Measurements from ENCODE around the gene ISG20L2.
A peak's percentile ranks its signal among the peaks of the same experiment; 100 is the strongest.

ISG20L2 gene

DNA sequence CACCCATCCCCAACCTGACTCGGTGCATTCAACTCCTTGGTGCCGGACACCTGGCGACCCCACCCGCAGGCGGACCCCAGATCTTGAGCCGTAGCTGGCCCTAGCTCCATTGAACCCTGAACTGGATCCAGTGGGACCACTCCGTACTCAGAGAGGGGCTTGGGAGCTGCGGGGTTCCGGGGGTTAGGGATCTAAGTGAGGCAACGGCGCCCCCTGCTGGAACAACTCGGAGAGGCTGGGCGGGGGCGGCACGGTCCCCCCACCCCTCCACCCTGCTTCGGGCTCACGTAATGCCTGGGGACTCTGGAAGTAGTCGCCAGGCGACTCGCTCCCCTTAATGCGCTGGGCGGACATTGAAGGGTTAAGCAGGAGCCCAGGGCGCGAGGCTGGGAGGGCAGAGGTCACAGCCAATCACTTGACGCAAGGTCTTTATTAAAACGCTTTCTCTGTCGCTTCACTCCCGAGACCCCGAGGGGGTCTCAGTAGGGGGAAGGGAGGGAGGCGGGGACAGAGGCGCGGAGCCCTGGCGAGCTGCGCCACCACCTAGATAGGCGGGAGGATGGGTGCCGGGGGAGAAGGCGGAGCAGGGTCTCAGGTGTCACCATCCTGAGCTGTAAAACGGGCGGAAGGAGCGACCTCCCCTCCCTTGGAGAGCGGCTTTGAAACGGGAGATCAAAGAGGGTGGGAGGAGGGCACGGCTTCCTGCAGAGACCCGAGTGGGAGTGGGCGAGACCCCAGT is 22.5 kb downstream of the ISG20L2 start:
- no peak for DNase-seq

DNA sequence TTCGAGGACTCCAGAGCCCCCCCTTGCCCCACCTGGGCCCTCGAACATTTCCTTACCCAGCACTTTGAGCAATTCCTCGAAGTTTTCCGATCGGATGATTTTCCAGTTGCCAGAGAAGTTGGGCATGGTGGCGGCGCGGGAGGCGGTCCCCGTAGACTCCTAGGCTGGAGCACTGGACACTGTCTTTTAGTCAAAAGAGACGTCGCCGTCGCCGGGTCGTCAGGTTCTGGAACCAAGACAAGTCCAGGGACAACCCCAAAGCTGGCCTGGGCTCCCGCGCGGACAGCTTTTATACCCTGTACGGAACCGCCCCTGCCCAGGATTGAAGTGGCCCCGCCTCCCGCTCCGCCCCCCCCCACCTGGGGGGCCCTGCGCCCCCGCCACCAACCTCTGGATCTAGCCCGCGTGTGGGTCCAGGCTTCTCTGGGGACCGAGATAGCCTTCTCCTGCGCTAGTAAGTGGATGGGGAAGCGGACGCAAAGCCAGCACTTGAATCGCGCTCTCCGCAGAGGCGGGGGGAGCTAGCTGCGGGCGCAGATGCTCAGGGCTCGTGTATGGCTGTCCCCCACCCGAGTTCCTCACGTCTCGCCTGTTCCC is 23.1 kb downstream of the ISG20L2 start, which contains the start of gene CRABP2:
CRABP2 (minus strand) TSS at position 263 of the 597 bp plus-strand sequence; CDS start at position 126, 137 bp downstream.
- DNase-seq: no peak

DNA sequence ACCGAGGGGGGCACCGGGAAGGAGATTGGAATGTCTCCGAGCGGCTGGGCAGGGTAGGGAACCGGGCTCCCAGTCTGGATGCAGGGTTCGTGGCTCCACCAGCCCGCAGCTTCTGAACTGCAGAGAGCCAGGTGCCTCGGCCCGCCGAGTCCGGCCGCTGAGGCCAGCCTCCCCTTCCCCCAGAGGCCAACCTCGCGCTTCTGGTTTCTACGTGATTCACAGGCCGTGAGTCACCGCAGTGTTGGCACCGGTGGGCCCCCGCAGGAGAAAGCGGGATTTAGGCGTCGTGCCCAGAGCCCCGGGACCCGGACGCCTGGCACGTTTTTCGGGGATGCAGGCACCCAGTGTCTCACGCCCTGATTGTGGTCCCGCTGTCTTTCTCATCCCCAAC is 23.6 kb downstream of the ISG20L2 start:
- peak; percentile 40 for DNase-seq

DNA sequence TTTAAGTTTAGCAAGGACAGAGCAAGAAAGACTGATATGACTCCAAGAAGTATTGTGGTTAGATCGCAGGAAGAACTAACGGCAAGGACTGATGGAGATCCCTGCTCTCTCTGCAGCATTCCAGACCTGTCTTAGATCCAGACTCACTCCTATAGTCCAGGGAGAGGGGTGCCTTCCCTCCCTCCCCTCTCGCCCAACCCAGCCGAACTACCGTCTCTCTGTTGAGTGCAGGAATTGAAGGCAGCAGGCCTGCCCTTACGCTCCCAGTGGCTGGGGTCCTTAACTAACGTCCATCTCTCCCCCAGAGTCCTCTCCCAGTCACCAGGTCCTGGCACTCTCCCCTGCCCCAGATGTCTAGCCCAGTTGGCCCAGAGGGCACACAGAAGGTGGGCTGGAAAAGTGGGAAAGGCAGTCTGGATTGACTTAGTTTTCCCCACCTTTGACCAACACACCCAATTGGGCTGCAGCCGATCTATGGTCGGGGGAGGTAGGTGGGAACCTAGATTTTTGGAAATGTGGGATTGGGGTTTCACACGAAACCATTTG is 24.3 kb downstream of the ISG20L2 start:
- no peak for DNase-seq

DNA sequence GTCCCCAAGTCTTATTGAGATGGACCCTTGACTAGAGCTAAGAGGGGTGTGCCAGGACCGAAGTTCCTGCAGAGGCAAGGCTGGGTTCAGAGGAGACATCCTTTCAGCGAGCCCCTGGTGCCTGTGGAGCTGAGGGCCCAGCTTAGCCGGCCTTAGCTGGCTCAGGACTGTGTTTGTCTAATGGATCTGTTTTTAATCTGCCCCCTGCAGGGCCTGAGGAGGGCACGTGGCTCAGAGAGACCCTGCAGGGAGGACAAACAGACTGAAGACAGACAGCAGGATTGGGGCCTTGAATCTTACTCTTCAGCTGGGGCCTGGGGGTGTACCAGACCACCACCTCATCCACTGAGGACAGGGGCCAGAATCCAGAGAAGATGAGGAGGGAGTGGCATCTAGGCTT is 24.8 kb downstream of the ISG20L2 start:
- no peak for DNase-seq

DNA sequence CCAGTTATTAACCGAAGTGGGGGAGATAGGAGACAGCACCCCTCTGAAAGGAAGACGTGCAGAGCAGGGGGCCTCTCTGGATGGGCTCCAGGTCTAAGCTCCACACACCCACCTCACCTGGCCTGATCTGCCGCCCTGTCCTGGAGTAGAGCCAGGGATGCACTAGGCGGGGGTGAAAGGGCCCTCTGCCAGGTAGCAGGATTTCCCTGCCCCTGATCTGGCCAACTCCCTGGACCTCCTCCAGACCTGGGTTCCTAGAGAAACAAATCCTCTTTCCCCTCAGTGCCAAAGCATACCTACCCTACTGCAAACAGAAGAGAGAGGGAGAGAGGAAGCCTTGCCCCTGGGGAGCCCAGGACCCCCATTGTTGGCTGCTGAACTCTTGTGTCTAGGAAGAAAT is 25.2 kb downstream of the ISG20L2 start:
- no peak for DNase-seq

DNA sequence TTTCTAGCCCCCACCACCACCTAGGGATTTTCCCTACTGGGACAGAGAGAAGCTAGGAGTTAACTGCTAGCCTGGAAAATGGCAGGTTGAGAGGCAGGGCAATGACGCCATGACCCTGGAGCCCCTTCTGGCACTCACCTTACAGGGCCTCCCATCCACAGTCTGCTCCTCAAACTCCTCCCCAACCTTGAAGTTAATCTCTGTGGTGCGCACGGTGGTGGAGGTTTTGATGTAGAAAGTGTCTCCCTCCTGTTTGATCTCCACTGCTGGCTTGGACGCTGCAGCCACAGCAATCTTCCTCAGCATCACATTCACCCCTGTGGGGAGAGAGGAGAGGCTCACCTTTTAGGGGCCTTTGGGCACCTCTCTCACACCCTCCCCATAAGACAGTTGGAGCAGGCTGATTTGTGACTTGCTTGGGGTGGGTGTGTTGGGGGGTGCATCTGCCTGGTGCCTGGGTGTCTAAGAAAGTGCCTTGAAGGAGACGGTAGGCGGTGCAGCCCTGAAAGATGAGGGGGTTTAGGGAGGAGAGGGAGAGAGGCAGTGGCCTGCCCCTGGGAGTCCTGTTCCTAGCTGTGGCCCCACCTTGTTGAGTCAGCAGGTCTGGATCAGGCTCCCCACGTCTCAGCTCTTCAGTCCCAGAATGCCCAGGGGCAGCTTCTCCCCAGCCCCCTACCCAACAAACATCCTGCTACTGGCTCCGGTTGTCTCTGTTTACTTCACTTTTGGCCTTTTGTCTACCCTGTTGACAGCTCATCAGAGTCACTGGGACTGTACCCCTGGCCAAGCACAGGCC is 27.6 kb downstream of the ISG20L2 start:
- no peak for DNase-seq

DNA sequence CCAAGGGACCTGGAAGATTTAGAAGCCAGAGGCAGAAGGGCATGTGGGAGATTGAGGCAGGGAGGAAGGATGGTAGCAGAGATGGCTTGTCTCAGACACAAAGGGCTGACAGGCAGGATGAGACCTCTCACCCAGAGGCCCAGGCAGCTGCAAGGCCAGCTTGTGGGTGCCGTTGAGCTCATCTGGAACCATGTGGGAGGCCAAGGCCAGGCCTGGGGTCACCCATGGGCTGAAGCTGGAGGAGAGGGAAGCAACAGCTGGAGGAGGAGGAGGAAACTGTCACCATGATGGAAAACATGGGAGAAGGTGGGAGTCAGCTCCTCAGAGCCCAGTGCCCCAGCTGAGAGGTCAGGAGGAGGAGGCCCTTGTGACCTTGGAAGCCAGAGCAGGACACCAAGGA is 29.6 kb downstream of the ISG20L2 start:
- no peak for DNase-seq

DNA sequence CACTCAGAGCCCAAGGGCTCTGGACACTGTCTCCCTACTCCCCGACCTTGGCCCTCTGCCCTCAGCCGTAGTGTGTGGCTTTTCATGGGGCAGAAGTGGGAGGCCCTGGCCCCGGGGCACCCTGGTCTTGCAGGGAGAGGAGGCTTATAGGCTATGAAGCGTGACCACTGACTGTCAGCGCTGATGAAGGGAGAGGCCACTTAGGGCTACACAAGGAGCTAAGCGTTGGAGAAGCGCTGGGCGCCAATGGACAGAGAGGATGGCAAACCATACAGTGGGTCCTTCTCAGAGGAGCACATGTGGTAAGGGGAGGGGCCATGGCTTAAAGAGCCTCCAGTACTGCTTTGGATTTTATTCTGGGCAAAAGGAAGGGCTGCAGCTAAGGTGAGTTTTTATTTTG is 31.1 kb downstream of the ISG20L2 start:
- DNase-seq: no peak

DNA sequence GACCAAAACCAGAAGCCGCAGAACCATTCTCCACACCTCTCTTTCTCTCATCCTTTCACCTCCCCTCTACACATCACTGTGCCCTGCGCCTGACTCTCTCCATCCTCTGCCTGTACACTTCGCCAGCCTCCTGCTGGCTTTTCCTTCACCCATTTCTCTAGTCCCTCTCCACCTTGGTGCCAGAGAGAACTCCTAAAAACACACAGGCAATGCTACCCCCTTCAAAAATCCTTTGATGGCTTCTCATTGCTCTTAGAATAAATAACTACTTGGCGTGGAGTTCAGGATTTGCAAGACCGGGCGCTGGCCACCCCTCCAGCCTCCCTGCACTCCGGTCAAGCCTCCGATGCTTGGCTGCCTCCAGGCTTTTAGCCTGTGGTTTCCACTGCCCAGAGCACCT is 31.8 kb downstream of the ISG20L2 start:
- DNase-seq: no peak

DNA sequence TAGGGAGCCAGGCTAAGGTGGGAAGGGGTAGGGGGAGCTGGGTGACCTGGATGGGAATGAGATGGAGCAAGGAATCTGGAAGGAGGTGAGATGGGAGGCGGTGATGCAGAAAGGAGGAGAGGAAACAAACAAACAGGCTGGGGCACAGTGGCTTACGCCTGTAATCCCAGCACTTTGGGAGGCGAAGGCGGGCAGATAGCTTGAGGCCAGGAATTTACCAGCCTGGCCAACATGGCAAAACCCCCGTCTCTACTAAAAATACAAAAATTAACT is 33.9 kb downstream of the ISG20L2 start:
- DNase-seq: no peak

DNA sequence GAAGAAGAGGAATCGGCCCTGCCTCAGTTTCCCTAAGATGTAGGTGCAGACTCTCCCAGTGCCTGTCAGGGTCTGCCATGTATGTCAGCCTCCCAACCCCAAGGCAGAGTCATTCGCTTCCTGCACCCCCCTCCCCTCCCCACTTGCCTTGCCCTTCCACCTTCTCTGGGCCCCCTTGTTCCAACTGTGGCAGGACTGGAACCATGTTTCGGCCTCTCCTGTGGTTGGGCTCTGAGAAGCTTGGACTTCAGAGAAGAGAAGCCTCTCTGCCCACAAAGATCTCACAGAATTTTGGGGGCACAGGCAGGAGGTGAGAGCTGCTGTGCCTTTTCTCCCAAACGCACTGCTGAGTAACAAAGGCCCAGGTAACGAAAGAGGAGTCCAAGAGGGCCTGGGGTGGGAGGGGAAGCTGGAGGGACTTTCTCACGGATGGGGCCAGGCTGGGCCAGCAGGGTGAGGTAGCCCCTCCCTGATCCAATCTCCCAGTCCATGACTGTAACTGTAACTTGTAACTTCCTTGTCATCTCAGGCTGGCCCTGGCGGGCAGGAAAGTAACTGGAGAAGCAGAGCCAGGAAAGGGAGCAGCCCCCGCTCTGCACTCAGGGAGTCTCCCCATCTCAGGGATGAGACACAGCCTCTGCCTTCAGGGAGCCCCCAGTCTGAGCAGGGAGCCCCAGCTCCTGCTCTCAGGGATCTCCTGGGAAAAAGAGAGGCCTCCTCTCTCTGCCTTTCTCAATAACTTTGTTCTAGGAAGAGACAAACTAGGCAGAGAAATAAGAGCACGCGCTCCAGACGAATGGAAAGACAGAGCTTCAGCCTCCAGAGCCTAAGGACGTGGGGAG is 34.5 kb downstream of the ISG20L2 start:
- no peak for DNase-seq

DNA sequence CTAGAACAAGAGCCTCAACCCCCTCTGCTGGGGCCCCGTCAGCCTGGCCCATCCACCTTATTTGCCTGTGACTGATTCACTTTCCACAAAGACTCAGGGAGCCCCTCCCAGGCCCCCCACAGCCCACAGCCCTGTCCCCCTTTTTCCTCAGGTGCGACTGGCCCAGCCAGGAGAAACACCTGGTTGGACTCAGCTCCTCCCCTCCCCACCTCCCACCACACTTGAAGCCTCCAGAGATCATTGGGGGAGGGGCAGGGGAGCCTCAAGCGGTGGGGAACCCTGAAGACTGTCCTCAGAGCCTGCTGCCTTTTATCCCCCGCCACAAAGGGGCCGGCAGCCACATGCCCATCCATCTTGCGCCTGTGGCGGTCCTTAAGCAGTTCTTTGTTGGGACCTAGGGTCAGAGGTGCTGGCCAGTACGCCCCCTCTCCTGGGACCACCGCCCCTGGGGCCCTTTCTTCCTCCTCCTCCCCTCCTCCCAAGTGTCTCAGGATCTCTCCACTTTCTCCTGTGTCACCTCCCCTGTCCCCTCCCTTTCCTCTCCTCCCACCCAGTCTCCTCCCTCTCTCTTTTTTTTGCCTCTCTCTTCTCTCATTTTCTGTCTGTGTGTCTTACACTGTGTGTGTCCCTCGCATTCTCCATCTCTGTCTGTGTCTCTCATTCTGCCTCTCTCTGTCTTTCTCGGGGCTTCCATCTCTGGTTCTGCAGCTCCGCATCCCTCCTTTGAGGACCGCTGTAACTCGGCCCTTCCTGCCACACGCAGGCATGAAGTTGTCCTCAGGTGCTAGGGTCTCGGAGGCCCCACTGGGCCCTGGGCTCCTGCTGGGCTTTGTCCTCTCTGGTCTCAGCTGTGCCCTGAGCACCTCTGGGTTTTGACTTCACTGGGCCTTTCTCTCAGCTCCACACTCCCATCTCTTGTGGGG is 35.4 kb downstream of the ISG20L2 start:
- no peak for DNase-seq

DNA sequence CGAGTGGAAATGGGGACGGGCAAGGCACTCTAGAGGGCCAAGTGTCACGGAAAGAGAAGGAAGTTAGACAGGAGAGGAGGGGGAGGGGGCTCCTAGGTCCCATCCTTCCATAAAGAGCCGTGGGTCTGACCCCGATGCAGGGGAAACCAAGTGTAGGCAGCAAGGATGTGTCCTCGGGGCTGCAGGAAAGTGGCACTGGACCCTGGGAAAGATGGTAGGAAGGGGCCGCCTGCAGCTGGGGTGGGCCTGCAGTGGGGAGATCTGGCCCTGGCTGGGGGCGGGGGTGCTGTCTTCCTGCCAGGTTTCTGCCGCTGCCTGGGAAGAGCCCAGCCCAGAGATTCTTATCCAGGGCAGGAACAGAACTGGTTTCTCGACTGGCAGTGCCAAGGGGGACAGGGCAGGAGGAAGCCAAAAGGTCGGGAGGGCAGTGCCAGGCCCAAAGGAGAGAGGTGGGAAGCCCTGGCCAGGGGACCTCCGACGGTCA is 36.1 kb downstream of the ISG20L2 start:
- DNase-seq: no peak

DNA sequence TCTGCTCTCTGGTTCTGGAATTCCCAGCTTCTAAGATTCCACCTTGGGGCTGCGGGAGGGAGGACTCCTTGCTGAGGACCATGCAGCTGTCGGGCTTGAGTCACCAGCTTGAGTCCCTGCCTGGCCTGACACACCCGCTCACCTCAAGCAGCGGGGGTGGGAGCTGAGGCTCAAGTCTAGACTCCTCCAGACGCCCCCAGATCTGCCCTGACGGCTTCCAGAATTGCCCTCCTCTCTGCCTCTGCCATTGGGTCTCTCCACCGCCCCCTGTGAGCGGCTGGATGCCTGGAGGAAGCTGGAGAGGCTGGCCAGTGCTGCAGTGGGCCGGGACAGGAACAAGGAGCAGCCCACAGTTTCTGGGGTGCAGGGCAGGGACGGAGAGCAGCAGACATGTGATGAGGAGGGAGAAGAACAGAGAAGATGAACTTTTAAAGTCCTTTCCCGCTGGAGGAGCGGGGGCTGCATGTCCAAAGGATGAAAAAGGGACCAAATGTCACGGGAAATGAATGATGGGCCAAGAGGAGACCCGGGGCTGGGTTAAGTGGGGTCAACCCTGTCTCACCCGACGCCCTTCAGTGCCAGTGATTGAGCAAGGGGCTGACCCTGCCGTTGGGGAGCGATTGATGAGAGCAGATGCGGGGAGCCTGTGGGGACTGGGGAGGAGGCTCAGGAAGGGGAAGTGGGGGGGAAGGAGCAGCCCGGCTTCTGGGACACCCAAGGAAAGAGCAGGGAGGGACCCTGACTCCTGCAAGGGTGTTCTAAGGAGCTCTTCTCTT is 36.7 kb downstream of the ISG20L2 start:
- no peak for DNase-seq

DNA sequence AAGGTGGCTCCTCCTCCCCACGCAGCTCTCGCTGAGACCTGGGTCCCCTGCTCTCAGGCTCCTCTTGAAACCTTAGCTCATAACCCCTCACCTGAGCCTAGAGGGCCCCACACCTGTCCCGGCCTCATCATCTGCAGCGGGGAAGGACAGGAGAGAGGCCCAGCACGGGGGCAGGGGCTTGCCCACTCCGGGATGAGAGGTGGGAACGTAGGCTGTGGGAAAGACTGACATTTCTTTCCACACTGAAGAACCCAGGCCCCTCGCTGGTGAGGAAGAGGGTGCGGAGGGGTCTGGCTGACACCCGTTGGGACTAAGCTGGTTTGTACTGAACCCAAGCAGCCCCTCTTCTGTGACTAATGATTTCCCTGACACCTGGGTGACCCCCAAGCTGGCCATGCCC is 37.4 kb downstream of the ISG20L2 start:
- DNase-seq: no peak

DNA sequence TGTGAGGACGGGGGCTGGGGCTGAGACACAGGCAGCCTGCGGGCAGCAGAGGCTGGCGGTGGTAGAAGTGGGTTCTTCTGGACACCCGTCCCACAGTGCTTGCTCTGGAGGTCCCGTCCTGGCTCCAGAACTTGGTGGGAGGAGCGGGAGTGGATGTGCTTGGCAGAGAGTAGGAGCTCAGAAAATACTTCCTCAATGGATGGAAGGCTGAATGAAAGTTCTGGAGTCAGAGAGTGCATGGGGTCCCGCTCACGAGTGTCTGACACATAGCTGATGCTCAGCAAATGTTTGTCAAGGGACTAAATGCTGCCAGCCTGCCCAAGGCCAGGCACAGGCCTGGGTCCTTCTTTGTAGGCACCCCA is 37.9 kb downstream of the ISG20L2 start:
- no peak for DNase-seq

DNA sequence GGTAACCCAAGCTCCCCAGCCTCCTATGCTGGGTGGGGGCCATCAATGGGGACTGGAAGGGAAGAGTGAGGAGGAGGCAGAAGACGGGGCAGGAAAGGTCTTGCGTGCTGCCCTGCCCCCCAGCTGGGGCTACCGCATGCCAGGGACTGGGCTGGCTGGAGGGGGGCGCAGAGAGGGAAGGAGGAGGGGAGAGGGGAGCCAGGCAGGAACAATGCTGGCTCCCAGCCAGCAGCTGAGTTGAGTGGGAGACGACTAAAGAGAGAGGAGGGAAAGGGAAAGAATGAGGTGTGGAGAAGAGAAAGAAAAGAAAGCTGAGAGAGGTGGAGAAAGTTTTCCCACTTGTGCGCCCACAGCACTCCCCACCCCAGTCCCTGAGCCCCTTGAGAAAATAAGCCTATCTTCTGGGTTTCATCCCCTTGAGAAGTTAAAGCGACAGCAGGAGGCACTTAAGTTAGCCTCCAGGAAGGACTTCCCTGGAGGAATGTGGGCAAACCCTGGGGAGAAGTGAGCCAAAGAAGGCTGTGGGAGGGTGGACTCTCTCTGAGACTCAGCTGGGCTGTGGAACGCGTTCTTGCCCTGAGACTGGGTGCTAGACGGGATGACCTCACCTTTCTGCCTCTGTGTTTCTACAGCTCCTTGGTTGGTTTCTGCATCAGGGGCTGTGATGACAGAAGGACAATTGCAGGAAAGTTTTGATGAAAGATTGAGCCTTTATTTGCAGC is 38.5 kb downstream of the ISG20L2 start:
- DNase-seq: no peak

DNA sequence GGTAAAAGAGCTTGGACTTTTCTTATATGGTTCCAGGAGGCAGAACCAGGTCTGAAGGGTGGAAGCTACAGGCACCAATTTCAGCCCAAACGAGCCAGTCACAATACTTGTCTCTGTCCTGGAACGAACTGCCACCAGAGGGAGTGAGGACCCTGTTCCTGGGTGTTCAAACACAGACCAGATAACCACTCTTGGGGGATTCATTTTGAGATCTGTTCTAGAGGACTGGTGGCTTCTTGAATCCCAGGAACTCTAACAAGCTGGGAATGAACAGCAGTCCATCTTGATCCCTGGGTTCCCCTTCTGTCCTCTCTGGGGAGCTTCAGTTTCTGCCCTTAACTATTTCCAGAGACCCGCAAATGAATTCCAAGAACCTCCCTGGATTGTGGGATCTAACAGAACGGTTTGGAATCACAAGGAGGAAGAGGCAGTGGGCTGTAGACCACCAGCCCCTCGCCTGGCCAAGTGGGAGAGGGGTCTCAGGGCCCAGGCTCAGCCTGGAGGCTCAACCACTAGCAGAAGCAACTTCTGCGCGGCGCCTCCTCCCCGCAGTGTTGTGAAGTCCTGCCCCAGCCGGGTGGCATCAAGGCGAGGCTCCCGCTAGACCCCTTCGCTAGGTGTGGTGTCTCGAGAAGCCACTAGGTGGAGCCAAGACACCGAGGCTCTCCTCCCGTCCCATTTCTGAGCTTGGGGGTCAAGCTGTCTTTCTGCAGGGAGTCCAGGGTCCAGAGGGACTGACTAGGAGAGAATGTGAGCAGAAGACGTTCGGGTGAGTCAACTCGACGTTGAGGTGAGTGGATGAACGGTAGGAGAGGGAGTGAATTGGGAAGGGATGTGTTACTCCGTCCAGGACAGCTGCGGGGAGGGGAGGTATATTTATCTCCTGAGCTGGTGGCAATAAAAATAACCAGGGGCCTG is 39.3 kb downstream of the ISG20L2 start:
- DNase-seq: peak; percentile 61

Data from T1000 (cell line).